ENCODE measurements around the gene WDR72. TPM values are rescaled to one million over a fixed set of nuclear protein-coding genes. Genes with fewer than 3 reads are reported as not detected.

The WDR72 gene
- total and polyA plus RNA-seq, 2 of the 13 experiments (the other 11 are each of a cell fraction or from before 2014, with no cell fraction given) = 0.21 to 0.60 TPM

DNA sequence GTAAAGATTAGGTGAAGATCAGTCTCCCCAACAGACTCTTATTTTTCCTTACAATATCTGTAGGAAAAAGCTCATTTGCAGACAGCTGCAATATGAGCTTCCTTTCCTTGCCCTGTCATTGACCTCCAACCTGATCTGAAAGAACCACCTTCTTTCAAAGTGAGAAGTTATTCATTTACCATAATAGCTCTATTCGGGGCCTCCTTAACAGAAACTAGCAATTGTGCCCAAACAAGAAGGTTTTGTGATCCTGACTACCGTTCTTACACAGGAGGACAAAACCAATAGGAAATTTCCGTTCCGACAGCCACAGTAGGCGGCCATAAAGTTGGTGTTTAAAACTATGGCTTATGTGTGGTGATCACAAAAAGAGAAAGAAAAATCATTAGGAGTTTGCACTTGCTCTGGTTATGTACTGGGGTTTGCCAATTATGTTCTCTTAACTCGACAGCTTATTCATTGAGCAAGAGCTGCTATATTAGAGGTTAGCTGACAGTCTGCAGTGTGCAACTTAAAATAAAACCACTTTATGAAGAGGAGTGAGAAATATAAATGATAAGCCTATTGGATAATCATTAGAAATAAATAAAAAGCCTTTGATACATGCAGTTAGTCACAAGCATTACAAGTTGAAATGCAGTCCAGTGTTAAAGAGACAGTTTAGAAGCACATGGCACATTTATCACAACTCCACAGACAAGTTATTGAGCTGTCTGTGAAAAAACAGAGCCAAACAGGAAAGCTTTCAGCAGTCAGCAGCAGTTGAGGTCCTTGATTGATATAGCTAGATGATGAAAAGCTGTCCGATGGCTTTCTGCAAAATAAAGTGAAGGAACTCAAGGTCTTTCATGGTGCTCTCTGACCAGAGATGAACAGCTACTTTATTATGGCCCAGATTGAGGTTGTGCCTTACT lies 199.8 kb downstream of the WDR72 start (continued):
- no peak for TF ChIP-seq MYC (CRISPR knock-in tag; IDR thresholded peaks at IDR 0.05; ENCODE audit: borderline replicate concordance)
- no peak for TF ChIP-seq HNRNPL (IDR thresholded peaks at IDR 0.05; ENCODE audit: low read depth, low read length)
- TF ChIP-seq TRIM24 (CRISPR knock-in tag; IDR thresholded peaks at IDR 0.05) = no peak
- no peak for TF ChIP-seq TGIF2 (CRISPR knock-in tag; IDR thresholded peaks at IDR 0.05)
- TF ChIP-seq NPAS2 (CRISPR knock-in tag; IDR thresholded peaks at IDR 0.05; ENCODE audit: borderline replicate concordance) = no peak
- no peak for TF ChIP-seq YEATS4 (CRISPR knock-in tag; IDR thresholded peaks at IDR 0.05; ENCODE audit: borderline replicate concordance)
- no peak for TF ChIP-seq MXD4 (CRISPR knock-in tag; IDR thresholded peaks at IDR 0.05)
- TF ChIP-seq ZNF143 (CRISPR knock-in tag; IDR thresholded peaks at IDR 0.05) = no peak
- no peak for TF ChIP-seq ZNF772 (CRISPR knock-in tag; IDR thresholded peaks at IDR 0.05)
- TF ChIP-seq ZNF318 (CRISPR knock-in tag; IDR thresholded peaks at IDR 0.05) = no peak
- no peak for TF ChIP-seq ZBTB34 (CRISPR knock-in tag; IDR thresholded peaks at IDR 0.05)
- no peak for TF ChIP-seq ZNF337 (CRISPR knock-in tag; IDR thresholded peaks at IDR 0.05; ENCODE audit: borderline replicate concordance, low read depth)
- no peak for TF ChIP-seq ZNF329 (CRISPR knock-in tag; IDR thresholded peaks at IDR 0.05; ENCODE audit: low read depth)
- no peak for TF ChIP-seq DBP (CRISPR knock-in tag; IDR thresholded peaks at IDR 0.05; ENCODE audit: not compliant biosample characterization)
- TF ChIP-seq SMC3 (IDR thresholded peaks at IDR 0.05; ENCODE audit: low read length) = no peak
- no peak for TF ChIP-seq ZBTB39 (CRISPR knock-in tag; IDR thresholded peaks at IDR 0.05)

Measured in HepG2 (cell line).